ENCODE results near the gene CDK6.

The CDK6 gene

GRCh38 chr7:92876836-92877235 is 40.5 kb upstream of the CDK6 start:
- no peak for DNase-seq (ENCODE audit: extremely low spot score)
- POLR2A ChIA-PET, result no interaction called here
- CTCF ChIA-PET, result no interaction called here
- no peak for TF ChIP-seq CTCF (IDR thresholded peaks at IDR 0.05; ENCODE audit: control extremely low read depth, extremely low read depth, low read depth, missing control alignments)

- TF ChIP-seq CTCF (IDR thresholded peaks at IDR 0.05; ENCODE audit: control extremely low read depth, extremely low read depth, low read depth, missing control alignments), result no peak
- ChIA-PET POLR2A (no interaction called here), CTCF (interaction anchor here (1.1 kb wide), 1 partner anchor 12 kb away, joined by 3 read pairs; no protein-coding TSS in a partner anchor)
- no peak for DNase-seq (ENCODE audit: extremely low spot score)
These were observed 39.3 kb upstream of the CDK6 start for GRCh38 chr7:92875719-92876118.

- TF ChIP-seq CTCF (IDR thresholded peaks at IDR 0.05; ENCODE audit: control extremely low read depth, extremely low read depth, low read depth, missing control alignments), result no peak
- no peak for DNase-seq (ENCODE audit: extremely low spot score)
- CTCF ChIA-PET, result interaction anchor here (1.0 to 1.6 kb wide), 3 partner anchors 13 to 264 kb away, joined by 3 to 4 read pairs (median 3); no protein-coding TSS in a partner anchor
- POLR2A ChIA-PET, result no interaction called here
These were observed 38.8 kb upstream of the CDK6 start for GRCh38 chr7:92875173-92875572.

GRCh38 chr7:92874567-92874966 is 38.2 kb upstream of the CDK6 start:
- DNase-seq (ENCODE audit: extremely low spot score), result no peak

GRCh38 chr7:92873776-92874175 is 37.4 kb upstream of the CDK6 start:
- no peak for DNase-seq (ENCODE audit: extremely low spot score)
- ChIA-PET CTCF (interaction anchor here (1.5 to 1.6 kb wide), 3 partner anchors 9 to 41 kb away, joined by 3 to 4 read pairs (median 4); no protein-coding TSS in a partner anchor), POLR2A (no interaction called here)
- TF ChIP-seq CTCF (IDR thresholded peaks at IDR 0.05; ENCODE audit: control extremely low read depth, extremely low read depth, low read depth, missing control alignments), result no peak

More at GRCh38 chr7:92874567-92874966, 38.2 kb upstream of the CDK6 start:
- POLR2A ChIA-PET, result no interaction called here
- TF ChIP-seq CTCF (IDR thresholded peaks at IDR 0.05; ENCODE audit: control extremely low read depth, extremely low read depth, low read depth, missing control alignments), result no peak
- CTCF ChIA-PET, result interaction anchor here (1.0 to 1.6 kb wide), 4 partner anchors 10 to 263 kb away, joined by 3 to 4 read pairs (median 4); no protein-coding TSS in a partner anchor

- POLR2A ChIA-PET, result no interaction called here
- CTCF ChIA-PET, result no interaction called here
- no peak for TF ChIP-seq CTCF (IDR thresholded peaks at IDR 0.05; ENCODE audit: control extremely low read depth, extremely low read depth, low read depth, missing control alignments)
- DNase-seq (ENCODE audit: extremely low spot score), result no peak
These were observed 36.3 kb upstream of the CDK6 start for GRCh38 chr7:92872701-92873100.

All from GM10248 (cell line).